Suprapubic skin (tissue), 4 donors: Measurements from ENCODE around the gene C1QTNF8.

Experiments used
- EP300 ChIP-seq: sonication (generic); formaldehyde crosslinking; IDR thresholded peaks from one replicate; pipeline ENCODE4 v1.6.1; 2017; ENCODE audit warnings: antibody characterized with exemption
- POLR2A ChIP-seq, 2 donors: fragments of 450-650 bp; IDR thresholded peaks; one replicate each; pipeline ENCODE4 v1.6.1; 2017; ENCODE audit warnings: antibody characterized with exemption in 2 of 2, mild to moderate bottlenecking in 2 of 2, moderate library complexity in 2 of 2
- POLR2AphosphoS5 ChIP-seq, 3 donors: sonication (generic); formaldehyde crosslinking; IDR thresholded peaks; one replicate each; pipeline ENCODE4 v1.6.1; 2017; ENCODE audit warnings: antibody characterized with exemption in 3 of 3
- TF ChIP-seq, protein P1 (sequence below), 2 donors: fragments of 200-600 bp in 1 of 2; fragments of 450-650 bp in 1 of 2; sonication (generic) in 1 of 2; IDR thresholded peaks; one replicate each; pipeline ENCODE4 v1.5.1; 2016 to 2019; ENCODE audit warnings: antibody characterized with exemption in 2 of 2, mild to moderate bottlenecking in 1 of 2, moderate library complexity in 1 of 2

DNA sequence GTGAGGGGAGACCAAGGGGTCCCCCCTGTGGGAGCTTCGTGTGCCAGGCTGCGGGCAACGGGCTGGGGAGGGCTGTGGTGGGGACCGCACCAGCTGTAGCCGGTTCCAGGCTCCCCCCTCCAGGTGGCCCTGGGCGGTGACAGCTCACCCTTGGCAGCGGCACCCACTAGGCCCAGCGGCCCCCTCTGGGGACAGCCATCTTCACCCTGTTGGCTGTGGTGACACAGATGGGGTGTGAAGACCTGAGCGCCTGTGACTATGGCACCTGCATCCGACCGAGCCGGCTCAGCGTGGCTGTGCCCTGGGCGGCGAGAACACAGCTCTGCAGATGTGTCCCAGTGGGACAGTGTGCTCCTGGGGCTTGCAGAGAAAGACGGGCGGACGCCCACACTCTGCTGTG, 1.1 kb upstream of the C1QTNF8 start:
- TF ChIP-seq EP300 = no peak
- TF ChIP-seq, protein P1, sequence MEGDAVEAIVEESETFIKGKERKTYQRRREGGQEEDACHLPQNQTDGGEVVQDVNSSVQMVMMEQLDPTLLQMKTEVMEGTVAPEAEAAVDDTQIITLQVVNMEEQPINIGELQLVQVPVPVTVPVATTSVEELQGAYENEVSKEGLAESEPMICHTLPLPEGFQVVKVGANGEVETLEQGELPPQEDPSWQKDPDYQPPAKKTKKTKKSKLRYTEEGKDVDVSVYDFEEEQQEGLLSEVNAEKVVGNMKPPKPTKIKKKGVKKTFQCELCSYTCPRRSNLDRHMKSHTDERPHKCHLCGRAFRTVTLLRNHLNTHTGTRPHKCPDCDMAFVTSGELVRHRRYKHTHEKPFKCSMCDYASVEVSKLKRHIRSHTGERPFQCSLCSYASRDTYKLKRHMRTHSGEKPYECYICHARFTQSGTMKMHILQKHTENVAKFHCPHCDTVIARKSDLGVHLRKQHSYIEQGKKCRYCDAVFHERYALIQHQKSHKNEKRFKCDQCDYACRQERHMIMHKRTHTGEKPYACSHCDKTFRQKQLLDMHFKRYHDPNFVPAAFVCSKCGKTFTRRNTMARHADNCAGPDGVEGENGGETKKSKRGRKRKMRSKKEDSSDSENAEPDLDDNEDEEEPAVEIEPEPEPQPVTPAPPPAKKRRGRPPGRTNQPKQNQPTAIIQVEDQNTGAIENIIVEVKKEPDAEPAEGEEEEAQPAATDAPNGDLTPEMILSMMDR (IDR thresholded peaks at IDR 0.05) = no peak
- TF ChIP-seq POLR2A (IDR thresholded peaks at IDR 0.05) = no peak
- no peak for TF ChIP-seq POLR2AphosphoS5 (IDR thresholded peaks at IDR 0.05)
